ENCODE measurements around the gene TOP1.
A peak's percentile ranks its signal among the peaks of the same experiment; 100 is the strongest.

The TOP1 gene

GRCh38 chr20:41004531-41005360, 23.9 kb upstream of the TOP1 start:
- DNase-seq, result no peak

GRCh38 chr20:41005361-41005729, 23.3 kb upstream of the TOP1 start:
- no peak for DNase-seq

- no peak for DNase-seq
These were observed 22.3 kb upstream of the TOP1 start for GRCh38 chr20:41006126-41006935.

GRCh38 chr20:41006936-41007474, 21.6 kb upstream of the TOP1 start:
- DNase-seq, result no peak

GRCh38 chr20:41007481-41007880, 21.1 kb upstream of the TOP1 start:
- DNase-seq, result no peak

GRCh38 chr20:41009946-41010345, 18.7 kb upstream of the TOP1 start:
- DNase-seq, result no peak

GRCh38 chr20:41011551-41012067, 17.0 kb upstream of the TOP1 start:
- DNase-seq, result no peak

GRCh38 chr20:41014561-41015088, 14.0 kb upstream of the TOP1 start:
- DNase-seq, result no peak

GRCh38 chr20:41017448-41018042, 11.1 kb upstream of the TOP1 start:
- no peak for DNase-seq

- DNase-seq, result no peak
These were observed 10.5 kb upstream of the TOP1 start for GRCh38 chr20:41018153-41018552.

- no peak for DNase-seq
These were observed 5.1 kb upstream of the TOP1 start for GRCh38 chr20:41023549-41023948.

GRCh38 chr20:41027366-41027765, 1.3 kb upstream of the TOP1 start:
- DNase-seq, result no peak

- no peak for DNase-seq
These were observed 707 bp upstream of the TOP1 start for GRCh38 chr20:41027872-41028358.

GRCh38 chr20:41029150-41029901, 704 bp downstream of the TOP1 start:
- DNase-seq, result peak; percentile 24

GRCh38 chr20:41030061-41030460, 1.4 kb downstream of the TOP1 start:
- no peak for DNase-seq

GRCh38 chr20:41030531-41031242, 2.1 kb downstream of the TOP1 start:
- DNase-seq, result no peak

GRCh38 chr20:41031243-41031619, 2.6 kb downstream of the TOP1 start:
- no peak for DNase-seq

- DNase-seq, result no peak
These were observed 3.6 kb downstream of the TOP1 start for GRCh38 chr20:41032271-41032670.

- DNase-seq, result no peak
These were observed 5.6 kb downstream of the TOP1 start for GRCh38 chr20:41034239-41034638.

GRCh38 chr20:41035207-41035606, 6.6 kb downstream of the TOP1 start:
- DNase-seq, result no peak

- no peak for DNase-seq
These were observed 8.6 kb downstream of the TOP1 start for GRCh38 chr20:41037179-41037578.

Measured in activated effector memory CD4-positive, alpha-beta T cell treated with Interleukin-2 at 50 U/mL for 16 hours (primary cell).